Gastroesophageal sphincter (tissue), 4 donors: Measurements from ENCODE around the gene HPCAL1. TPM values are rescaled to one million over a fixed set of nuclear protein-coding genes. Genes with fewer than 3 reads are reported as not detected.

Experiments
- ATAC-seq: fragments of 150-250 bp; one replicate; pipeline ENCODE4 v1.9.1; 2016; ENCODE audit warnings: mild to moderate bottlenecking, moderate library complexity
- H3K27ac ChIP-seq, 4 donors: fragments of 200-600 bp; sonication (generic) in 3 of 4; 1 replicate in 3 of 4; 2 replicates in 1 of 4; pipeline ENCODE4 v1.5.1; 2016 to 2019
- H3K27me3 ChIP-seq: fragments of 200-600 bp; sonication (generic); one replicate; pipeline ENCODE4 v1.5.1; 2019
- H3K36me3 ChIP-seq, 2 donors: fragments of 200-600 bp; sonication (generic); one replicate each; pipeline ENCODE4 v1.5.1; 2019; ENCODE audit warnings: control low read depth in 1 of 2
- H3K4me1 ChIP-seq, 3 donors: fragments of 200-600 bp; sonication (generic); 1 replicate in 2 of 3; 2 replicates in 1 of 3; pipeline ENCODE4 v1.5.1; 2016 to 2019; ENCODE audit warnings: control low read depth in 2 of 3
- H3K4me3 ChIP-seq, 2 donors: fragments of 200-600 bp; sonication (generic); one replicate each; pipeline ENCODE4 v1.5.1; 2019; ENCODE audit warnings: mild to moderate bottlenecking in 1 of 2, moderate library complexity in 1 of 2
- H3K9me3 ChIP-seq, 3 donors: fragments of 200-600 bp; sonication (generic); one replicate each; pipeline ENCODE4 v1.5.1; 2017 to 2019; ENCODE audit warnings: control low read depth in 2 of 3
- EP300 ChIP-seq: sonication (generic); formaldehyde crosslinking; IDR thresholded peaks from one replicate; pipeline ENCODE4 v1.6.1; 2017; ENCODE audit warnings: antibody characterized with exemption, mild to moderate bottlenecking
- POLR2A ChIP-seq, 2 donors: fragments of 450-650 bp; IDR thresholded peaks; one replicate each; pipeline ENCODE4 v1.6.1; 2017; ENCODE audit warnings: antibody characterized with exemption in 2 of 2, mild to moderate bottlenecking in 2 of 2, moderate library complexity in 1 of 2
- POLR2AphosphoS5 ChIP-seq: sonication (generic); formaldehyde crosslinking; IDR thresholded peaks from one replicate; pipeline ENCODE4 v1.6.1; 2017; ENCODE audit warnings: antibody characterized with exemption
- WGBS, 2 donors: methylation state at CpG; one replicate each; pipeline ENCODE4 v1.1.5; 2018; ENCODE audit warnings: low coverage in 1 of 2; 5-methylcytosine and 5-hydroxymethylcytosine counted together
- total RNA-seq, 4 donors: library from RNA; depleted of rRNA; stranded (reverse); fragments of >200 nt; gene quantifications; one replicate each; pipeline ENCODE4 v1.1.0, GENCODE V29; 2016
- TF ChIP-seq, protein P1 (sequence below), 4 experiments: fragments of 200-600 bp in 2 of 4; fragments of 450-650 bp in 2 of 4; sonication (generic) in 1 of 4; IDR thresholded peaks; one replicate each; pipeline ENCODE4 v1.5.1; 2017 to 2019; ENCODE audit warnings: antibody characterized with exemption in 4 of 4, mild to moderate bottlenecking in 2 of 4, moderate library complexity in 2 of 4

HPCAL1 gene
- total RNA-seq, 4 donors from 2014 or later: 17.0 to 42.1 (median 29.8) TPM

DNA sequence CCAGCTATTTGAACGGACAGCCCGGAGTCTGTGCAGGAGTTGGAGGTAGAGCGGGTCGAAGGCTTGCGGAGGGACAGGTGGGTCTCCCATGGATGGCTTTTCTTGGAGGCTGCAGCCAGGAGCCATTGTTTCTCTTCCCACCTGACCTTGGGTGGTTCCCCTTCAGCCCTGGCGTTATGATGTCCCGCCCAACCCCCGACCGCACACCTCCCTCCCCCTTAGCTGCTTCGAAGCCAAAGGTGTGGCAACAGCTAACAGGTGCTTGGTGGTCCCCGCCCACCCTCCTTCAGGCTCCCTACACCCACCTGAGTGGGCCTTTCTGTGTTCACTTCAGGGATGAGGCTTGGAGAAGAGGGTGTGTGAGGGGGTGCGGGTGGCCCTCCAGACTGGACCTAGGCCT lies 62.7 kb downstream of the HPCAL1 start:
- WGBS, 2 donors: 83% methylated on average over 1 of the region's 12 CpGs; no CpG with 5 or more reads in 1 of the 2 donors

DNA sequence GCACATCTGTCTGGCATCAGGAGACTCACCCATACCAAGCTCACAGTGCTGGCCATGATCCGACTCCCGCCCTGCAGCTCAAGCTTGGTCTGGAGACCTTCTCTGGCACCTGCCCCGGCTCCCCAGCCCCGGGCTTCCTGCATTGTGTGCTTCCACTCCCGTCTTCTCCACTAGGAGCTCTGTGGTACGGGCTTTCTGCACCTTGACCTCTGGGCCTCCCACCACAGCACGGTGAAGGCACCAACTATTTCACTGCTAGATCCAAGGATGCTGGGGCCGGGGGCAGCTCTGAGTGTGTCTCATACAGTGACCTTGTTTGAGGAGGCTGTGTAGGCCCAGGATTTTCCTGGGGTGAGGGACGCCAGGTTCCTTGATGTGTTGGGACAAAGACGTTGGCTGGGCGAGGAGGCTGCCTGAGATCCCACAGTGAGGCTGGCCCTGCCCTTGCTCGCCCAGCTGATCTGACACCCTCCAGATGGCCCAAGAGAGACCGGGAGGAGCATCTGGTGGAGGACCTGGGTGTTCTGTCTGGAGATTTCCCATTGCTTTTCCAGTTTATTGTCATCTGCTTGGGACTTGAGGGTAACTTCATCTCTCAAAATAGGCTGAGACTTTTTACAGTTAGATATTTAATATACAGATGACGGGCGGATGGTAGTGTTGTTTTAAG lies 64.0 kb downstream of the HPCAL1 start:
- TF ChIP-seq, protein P1, sequence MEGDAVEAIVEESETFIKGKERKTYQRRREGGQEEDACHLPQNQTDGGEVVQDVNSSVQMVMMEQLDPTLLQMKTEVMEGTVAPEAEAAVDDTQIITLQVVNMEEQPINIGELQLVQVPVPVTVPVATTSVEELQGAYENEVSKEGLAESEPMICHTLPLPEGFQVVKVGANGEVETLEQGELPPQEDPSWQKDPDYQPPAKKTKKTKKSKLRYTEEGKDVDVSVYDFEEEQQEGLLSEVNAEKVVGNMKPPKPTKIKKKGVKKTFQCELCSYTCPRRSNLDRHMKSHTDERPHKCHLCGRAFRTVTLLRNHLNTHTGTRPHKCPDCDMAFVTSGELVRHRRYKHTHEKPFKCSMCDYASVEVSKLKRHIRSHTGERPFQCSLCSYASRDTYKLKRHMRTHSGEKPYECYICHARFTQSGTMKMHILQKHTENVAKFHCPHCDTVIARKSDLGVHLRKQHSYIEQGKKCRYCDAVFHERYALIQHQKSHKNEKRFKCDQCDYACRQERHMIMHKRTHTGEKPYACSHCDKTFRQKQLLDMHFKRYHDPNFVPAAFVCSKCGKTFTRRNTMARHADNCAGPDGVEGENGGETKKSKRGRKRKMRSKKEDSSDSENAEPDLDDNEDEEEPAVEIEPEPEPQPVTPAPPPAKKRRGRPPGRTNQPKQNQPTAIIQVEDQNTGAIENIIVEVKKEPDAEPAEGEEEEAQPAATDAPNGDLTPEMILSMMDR (IDR thresholded peaks at IDR 0.05): no peak
- TF ChIP-seq EP300: no peak
- TF ChIP-seq POLR2AphosphoS5: no peak
- H3K4me1 ChIP-seq: no peaks in the 10 kb centered on the region
- no peak for ATAC-seq
- H3K4me3 ChIP-seq: no peak overlapping the region
- no peaks in the 10 kb centered on the region for H3K9me3 ChIP-seq
- WGBS, 2 donors: 89% methylated on average over 11 of the region's 15 CpGs; no CpG with 5 or more reads in 1 of the 2 donors
- no peaks in the 10 kb centered on the region for H3K36me3 ChIP-seq
- H3K27ac ChIP-seq: no peak overlapping the region
- no peaks in the 10 kb centered on the region for H3K27me3 ChIP-seq

More for the DNA sequence above, 62.7 kb downstream of the HPCAL1 start:
- TF ChIP-seq EP300: no peak
- no peaks in the 10 kb centered on the region for H3K4me1 ChIP-seq
- ATAC-seq: no peak
- H3K4me3 ChIP-seq: no peak overlapping the region
- H3K27me3 ChIP-seq: no peaks in the 10 kb centered on the region
- no peak overlapping the region for H3K27ac ChIP-seq
- H3K9me3 ChIP-seq: no peaks in the 10 kb centered on the region
- H3K36me3 ChIP-seq: no peaks in the 10 kb centered on the region

DNA sequence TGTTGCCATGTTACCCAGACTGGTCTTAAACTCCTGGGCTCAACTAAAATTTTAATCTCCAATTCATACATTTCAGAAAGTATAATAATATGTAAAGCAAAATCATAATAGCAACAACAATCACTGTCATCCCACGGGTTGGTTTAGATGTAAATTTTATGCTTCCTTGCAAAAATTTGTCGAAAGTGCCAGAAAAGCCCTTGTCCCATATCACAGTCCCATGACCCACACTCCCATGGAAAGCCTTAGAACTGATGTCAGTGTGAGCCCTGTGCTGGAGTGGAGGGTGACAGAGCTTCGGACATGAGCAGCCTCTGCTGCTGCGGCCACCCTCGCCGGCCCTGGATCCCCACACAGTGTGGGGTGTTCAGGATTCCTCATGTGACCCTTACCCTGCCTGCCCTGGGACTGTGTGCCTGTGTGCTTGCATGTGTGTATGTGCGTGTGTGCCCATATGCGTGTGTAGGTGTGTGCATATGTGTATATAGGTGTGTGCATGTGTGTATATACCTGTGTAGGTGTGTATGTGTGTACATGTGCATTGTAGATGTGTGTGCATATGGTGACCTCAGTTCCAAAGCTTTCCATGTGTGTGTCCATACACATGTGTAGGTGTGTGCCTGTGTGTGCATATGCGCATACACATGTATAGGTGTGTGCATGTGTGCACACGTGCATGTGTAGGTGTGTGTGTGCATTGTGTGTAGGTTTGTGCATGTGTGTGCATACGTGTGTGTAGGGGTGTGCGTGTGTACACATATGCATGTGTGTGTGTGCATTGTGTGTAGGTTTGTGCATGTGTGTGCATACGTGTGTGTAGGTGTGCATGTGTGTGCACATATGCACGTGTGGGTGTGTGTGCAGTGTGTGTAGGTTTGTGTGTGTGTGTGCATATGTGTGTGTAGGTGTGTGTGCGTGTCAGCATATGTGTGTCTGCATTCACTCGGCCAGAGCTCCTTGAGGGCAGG lies 65.1 kb downstream of the HPCAL1 start:
- no peak for TF ChIP-seq POLR2AphosphoS5
- WGBS, 2 donors: 87 to 96% methylated on average over 11 to 13 of the region's 16 CpGs
- Histone ChIP-seq H3K36me3 (no peaks in the 10 kb centered on the region), H3K27me3 (no peaks in the 10 kb centered on the region), H3K27ac (no peak overlapping the region), H3K4me1 (no peaks in the 10 kb centered on the region), H3K4me3 (no peak overlapping the region), H3K9me3 (no peaks in the 10 kb centered on the region)
- ATAC-seq: no peak

- Histone ChIP-seq H3K4me3 (no peak overlapping the region), H3K4me1 (no peaks in the 10 kb centered on the region), H3K27me3 (no peaks in the 10 kb centered on the region), H3K36me3 (no peaks in the 10 kb centered on the region), H3K9me3 (no peaks in the 10 kb centered on the region), H3K27ac (no peak overlapping the region)
- no peak for ATAC-seq
- TF ChIP-seq, protein P1 (IDR thresholded peaks at IDR 0.05): no peak
- TF ChIP-seq POLR2A (IDR thresholded peaks at IDR 0.05): no peak
- 95% methylated on average over 7 of the region's 24 CpGs; no CpG with 5 or more reads in 1 of the 2 donors for WGBS, 2 donors
Measured at GRCh38 chr2:10368491-10369231, 66.0 kb downstream of the HPCAL1 start.

DNA sequence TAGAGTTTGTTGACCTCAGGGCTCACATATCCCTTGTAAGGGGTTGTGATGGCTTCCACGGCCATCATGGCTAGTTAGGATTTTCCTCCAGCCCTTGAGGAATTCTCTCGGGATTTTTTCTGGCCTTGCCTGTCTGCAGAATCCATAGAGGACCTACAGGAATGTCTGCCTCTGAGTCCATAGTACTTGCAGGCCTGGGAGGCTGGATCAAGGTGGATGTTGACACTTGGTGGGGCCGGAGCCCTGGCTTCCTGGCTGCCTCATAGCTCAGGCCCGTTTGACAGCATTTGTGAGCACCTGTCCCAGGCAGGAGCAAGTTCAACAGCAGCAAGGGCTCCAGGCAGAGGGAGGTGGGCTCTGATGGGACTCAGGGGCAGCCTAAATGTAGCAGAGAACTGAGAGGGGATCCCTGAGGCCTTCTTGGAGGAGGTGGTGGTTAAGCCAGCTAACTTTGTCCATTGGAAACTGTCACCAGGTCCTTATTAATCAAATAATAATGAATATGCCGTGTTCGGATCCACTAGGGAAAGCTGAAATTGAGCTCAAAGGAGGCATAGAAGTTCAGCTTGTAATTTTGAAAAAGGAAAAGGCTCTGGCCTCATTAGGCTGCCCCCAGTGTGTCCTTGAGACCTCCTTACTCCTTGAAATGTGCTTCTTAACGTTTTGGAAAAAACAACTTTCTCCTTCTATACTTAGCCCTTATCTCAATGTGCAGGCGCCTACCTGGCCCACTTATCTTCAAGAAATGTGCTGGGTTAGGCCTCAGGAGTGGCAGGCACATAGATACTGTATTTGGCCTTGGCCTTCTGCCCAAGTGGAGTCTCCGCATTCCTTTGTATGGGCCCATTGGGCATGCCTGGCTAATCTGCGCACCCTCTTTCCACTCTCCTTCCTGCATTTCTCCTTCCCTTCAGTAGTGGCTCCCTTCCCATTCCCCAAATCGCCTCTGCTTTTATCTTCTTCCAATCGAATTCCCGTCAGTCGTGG lies 66.9 kb downstream of the HPCAL1 start:
- ATAC-seq: no peak
- Histone ChIP-seq H3K27ac (no peak overlapping the region), H3K4me1 (no peaks in the 10 kb centered on the region), H3K27me3 (no peaks in the 10 kb centered on the region), H3K36me3 (no peaks in the 10 kb centered on the region), H3K4me3 (no peak overlapping the region), H3K9me3 (no peaks in the 10 kb centered on the region)
- TF ChIP-seq POLR2A (IDR thresholded peaks at IDR 0.05) (no peak), EP300 (no peak), POLR2AphosphoS5 (no peak)
- TF ChIP-seq, protein P1 (IDR thresholded peaks at IDR 0.05): no peak
- 83 to 98% methylated on average over 5 to 10 of the region's 14 CpGs for WGBS, 2 donors
